ENCODE results near the gene FOXO1.
A peak's percentile ranks its signal among the peaks of the same experiment; 100 is the strongest.

The FOXO1 gene

GRCh38 chr13:40539576-40540327, 126.7 kb downstream of the FOXO1 start:
- Histone ChIP-seq H3K27me3 (ENCODE audit: control insufficient read depth in 1 of 2, insufficient read depth in 1 of 2, low read length in 2 of 2) (no peaks in the 10 kb centered on the region), H2AFZ (ENCODE audit: low read depth, low read length) (no peak overlapping the region), H4K8ac (ENCODE audit: low read length) (no peak overlapping the region), H4K91ac (ENCODE audit: low read length) (no peak overlapping the region), H3K23ac (ENCODE audit: low read length in 2 of 2) (no peak overlapping the region), H2BK120ac (ENCODE audit: low read depth, low read length) (no peak overlapping the region), H3K27ac (ENCODE audit: low read length, poor library complexity, severe bottlenecking) (peak overlapping the region; percentile 98), H3K79me1 (replicated peaks; ENCODE audit: low read length, poor library complexity, severe bottlenecking) (peaks cover 8% of the 10 kb centered on the region), H2BK5ac (ENCODE audit: low read depth, low read length, poor library complexity, severe bottlenecking) (no peak overlapping the region), H3K4me3 (ENCODE audit: insufficient read depth in 1 of 2, low read depth in 1 of 2, low read length in 2 of 2) (no peak overlapping the region), H3K36me3 (ENCODE audit: control insufficient read depth in 1 of 2, insufficient read depth in 2 of 2, low read depth in 1 of 2, low read length in 2 of 2) (peaks cover 0 to 5% of the 10 kb centered on the region in 2 experiments), H2BK12ac (ENCODE audit: low read length in 2 of 2) (peak overlapping the region in 1 of 2 experiments; percentile 54), H3K18ac (ENCODE audit: low read depth in 1 of 2, low read length in 2 of 2) (no peak overlapping the region), H3K4ac (ENCODE audit: low read depth in 1 of 2, low read length in 2 of 2) (no peak overlapping the region), H3K4me1 (ENCODE audit: control insufficient read depth, insufficient read depth, low read depth, low read length) (peaks cover 2% of the 10 kb centered on the region), H3K9ac (ENCODE audit: low read length) (no peak overlapping the region), H2AK5ac (ENCODE audit: low read length, severe bottlenecking) (no peak overlapping the region), H3K14ac (ENCODE audit: low read length in 2 of 2) (no peak overlapping the region), H3K9me3 (ENCODE audit: control insufficient read depth, low read length) (no peaks in the 10 kb centered on the region), H3K4me2 (ENCODE audit: low read length, poor library complexity, severe bottlenecking) (peak overlapping the region; percentile 28), H2BK15ac (ENCODE audit: low read depth, poor library complexity, severe bottlenecking) (no peak overlapping the region)
- DNase-seq = peak; percentile 19
- WGBS = 64% methylated on average over 8 of the region's 9 CpGs

- no peak overlapping the region for H3K27ac ChIP-seq (ENCODE audit: low read length, poor library complexity, severe bottlenecking)
- no peak overlapping the region for H3K4me3 ChIP-seq (ENCODE audit: insufficient read depth in 1 of 2, low read depth in 1 of 2, low read length in 2 of 2)
- H3K36me3 ChIP-seq (ENCODE audit: control insufficient read depth in 1 of 2, insufficient read depth in 2 of 2, low read depth in 1 of 2, low read length in 2 of 2) = peaks cover 0 to 5% of the 10 kb centered on the region in 2 experiments
- no peaks in the 10 kb centered on the region for H3K27me3 ChIP-seq (ENCODE audit: control insufficient read depth in 1 of 2, insufficient read depth in 1 of 2, low read length in 2 of 2)
- H2AFZ ChIP-seq (ENCODE audit: low read depth, low read length) = no peak overlapping the region
- H2BK12ac ChIP-seq (ENCODE audit: low read length in 2 of 2) = no peak overlapping the region
- no peak overlapping the region for H3K23ac ChIP-seq (ENCODE audit: low read length in 2 of 2)
- H2BK15ac ChIP-seq (ENCODE audit: low read depth, poor library complexity, severe bottlenecking) = no peak overlapping the region
- no peak overlapping the region for H3K4ac ChIP-seq (ENCODE audit: low read depth in 1 of 2, low read length in 2 of 2)
- peak overlapping the region; percentile 37 for H2BK5ac ChIP-seq (ENCODE audit: low read depth, low read length, poor library complexity, severe bottlenecking)
- no peak for DNase-seq
- no peak overlapping the region for H4K91ac ChIP-seq (ENCODE audit: low read length)
- H3K9ac ChIP-seq (ENCODE audit: low read length) = no peak overlapping the region
- no peaks in the 10 kb centered on the region for H3K9me3 ChIP-seq (ENCODE audit: control insufficient read depth, low read length)
- no peak overlapping the region for H2BK120ac ChIP-seq (ENCODE audit: low read depth, low read length)
- no peak overlapping the region for H3K14ac ChIP-seq (ENCODE audit: low read length in 2 of 2)
- 91% methylated on average over 12 of the region's 13 CpGs for WGBS
- no peak overlapping the region for H4K8ac ChIP-seq (ENCODE audit: low read length)
- no peak overlapping the region for H2AK5ac ChIP-seq (ENCODE audit: low read length, severe bottlenecking)
- H3K4me1 ChIP-seq (ENCODE audit: control insufficient read depth, insufficient read depth, low read depth, low read length) = peaks cover 6% of the 10 kb centered on the region
- peaks cover 8% of the 10 kb centered on the region for H3K79me1 ChIP-seq (replicated peaks; ENCODE audit: low read length, poor library complexity, severe bottlenecking)
- H3K18ac ChIP-seq (ENCODE audit: low read depth in 1 of 2, low read length in 2 of 2) = no peak overlapping the region
- H3K4me2 ChIP-seq (ENCODE audit: low read length, poor library complexity, severe bottlenecking) = no peak overlapping the region
These were observed 129.1 kb downstream of the FOXO1 start for GRCh38 chr13:40537146-40537895.

- Histone ChIP-seq H3K79me1 (replicated peaks; ENCODE audit: low read length, poor library complexity, severe bottlenecking) (peaks cover 8% of the 10 kb centered on the region), H2BK12ac (ENCODE audit: low read length in 2 of 2) (no peak overlapping the region), H3K4me2 (ENCODE audit: low read length, poor library complexity, severe bottlenecking) (no peak overlapping the region), H2AK5ac (ENCODE audit: low read length, severe bottlenecking) (peak overlapping the region; percentile 25), H3K27ac (ENCODE audit: low read length, poor library complexity, severe bottlenecking) (no peak overlapping the region), H3K18ac (ENCODE audit: low read depth in 1 of 2, low read length in 2 of 2) (no peak overlapping the region), H3K27me3 (ENCODE audit: control insufficient read depth in 1 of 2, insufficient read depth in 1 of 2, low read length in 2 of 2) (no peaks in the 10 kb centered on the region), H4K91ac (ENCODE audit: low read length) (no peak overlapping the region), H2BK5ac (ENCODE audit: low read depth, low read length, poor library complexity, severe bottlenecking) (no peak overlapping the region), H3K14ac (ENCODE audit: low read length in 2 of 2) (no peak overlapping the region), H3K4ac (ENCODE audit: low read depth in 1 of 2, low read length in 2 of 2) (no peak overlapping the region), H3K4me1 (ENCODE audit: control insufficient read depth, insufficient read depth, low read depth, low read length) (peaks cover 6% of the 10 kb centered on the region), H3K4me3 (ENCODE audit: insufficient read depth in 1 of 2, low read depth in 1 of 2, low read length in 2 of 2) (no peak overlapping the region), H2BK120ac (ENCODE audit: low read depth, low read length) (no peak overlapping the region), H3K9ac (ENCODE audit: low read length) (no peak overlapping the region), H3K23ac (ENCODE audit: low read length in 2 of 2) (no peak overlapping the region), H2BK15ac (ENCODE audit: low read depth, poor library complexity, severe bottlenecking) (no peak overlapping the region), H3K36me3 (ENCODE audit: control insufficient read depth in 1 of 2, insufficient read depth in 2 of 2, low read depth in 1 of 2, low read length in 2 of 2) (peaks cover 0 to 5% of the 10 kb centered on the region in 2 experiments), H3K9me3 (ENCODE audit: control insufficient read depth, low read length) (no peaks in the 10 kb centered on the region), H4K8ac (ENCODE audit: low read length) (no peak overlapping the region), H2AFZ (ENCODE audit: low read depth, low read length) (no peak overlapping the region)
- 82% methylated on average over 9 of the region's 9 CpGs for WGBS
- DNase-seq = no peak
These were observed 129.9 kb downstream of the FOXO1 start for GRCh38 chr13:40536443-40537113.

- Histone ChIP-seq H3K14ac (ENCODE audit: low read length in 2 of 2) (peak overlapping the region in 1 of 2 experiments; percentile 41), H2BK12ac (ENCODE audit: low read length in 2 of 2) (no peak overlapping the region), H3K4me2 (ENCODE audit: low read length, poor library complexity, severe bottlenecking) (no peak overlapping the region), H3K27me3 (ENCODE audit: control insufficient read depth in 1 of 2, insufficient read depth in 1 of 2, low read length in 2 of 2) (no peaks in the 10 kb centered on the region), H2BK120ac (ENCODE audit: low read depth, low read length) (no peak overlapping the region), H3K4me1 (ENCODE audit: control insufficient read depth, insufficient read depth, low read depth, low read length) (peaks cover 4% of the 10 kb centered on the region), H3K18ac (ENCODE audit: low read depth in 1 of 2, low read length in 2 of 2) (no peak overlapping the region), H2AK5ac (ENCODE audit: low read length, severe bottlenecking) (no peak overlapping the region), H3K36me3 (ENCODE audit: control insufficient read depth in 1 of 2, insufficient read depth in 2 of 2, low read depth in 1 of 2, low read length in 2 of 2) (peaks cover 0 to 5% of the 10 kb centered on the region in 2 experiments), H3K4ac (ENCODE audit: low read depth in 1 of 2, low read length in 2 of 2) (no peak overlapping the region), H3K4me3 (ENCODE audit: insufficient read depth in 1 of 2, low read depth in 1 of 2, low read length in 2 of 2) (no peak overlapping the region), H3K27ac (ENCODE audit: low read length, poor library complexity, severe bottlenecking) (no peak overlapping the region), H4K8ac (ENCODE audit: low read length) (no peak overlapping the region), H3K79me1 (replicated peaks; ENCODE audit: low read length, poor library complexity, severe bottlenecking) (peaks cover 8% of the 10 kb centered on the region), H2AFZ (ENCODE audit: low read depth, low read length) (no peak overlapping the region), H3K23ac (ENCODE audit: low read length in 2 of 2) (no peak overlapping the region), H2BK15ac (ENCODE audit: low read depth, poor library complexity, severe bottlenecking) (no peak overlapping the region), H3K9me3 (ENCODE audit: control insufficient read depth, low read length) (no peaks in the 10 kb centered on the region), H2BK5ac (ENCODE audit: low read depth, low read length, poor library complexity, severe bottlenecking) (no peak overlapping the region), H3K9ac (ENCODE audit: low read length) (no peak overlapping the region), H4K91ac (ENCODE audit: low read length) (no peak overlapping the region)
- DNase-seq = no peak
- 97% methylated on average over 27 of the region's 27 CpGs for WGBS
These were observed 131.1 kb downstream of the FOXO1 start for GRCh38 chr13:40535345-40535836.

All from mesenchymal stem cell (in vitro differentiated cells and primary cell).